Pulmonary artery endothelial cell (primary cell): ENCODE results near the gene LARP4B. TPM values are rescaled to one million over a fixed set of nuclear protein-coding genes. Genes with fewer than 3 reads are reported as not detected.

Experiments used
- DNase-seq: peaks from one replicate; pipeline ENCODE4 v3.0.0-alpha.2; 2011; ENCODE audit warnings: low read depth, low spot score
- total RNA-seq: library from RNA; depleted of rRNA; stranded (reverse); fragments of >200 nt; gene quantifications from 2 replicates; pipeline ENCODE4 v1.2.3, GENCODE V29; 2014

Gene LARP4B
- total RNA-seq, 1 donor from 2014 or later = 39.5 TPM

DNA sequence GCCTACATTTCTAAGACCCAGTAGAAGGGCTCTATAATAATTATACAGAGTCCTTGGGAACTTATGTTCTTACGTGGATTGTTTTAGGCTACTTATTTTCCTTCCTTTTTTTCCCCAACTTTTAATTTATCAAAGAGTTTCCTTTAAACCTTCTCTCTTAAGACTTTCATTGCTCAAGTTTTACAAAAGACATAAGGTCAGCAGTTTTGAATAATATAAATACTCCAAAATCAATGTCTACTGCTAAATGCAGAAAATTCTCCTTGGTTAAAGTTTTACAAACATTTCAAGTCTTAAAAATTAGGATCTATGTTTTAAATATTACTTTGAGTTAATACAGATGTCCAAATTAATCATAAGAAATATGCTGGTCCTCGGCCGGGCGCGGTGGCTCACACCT lies 97.0 kb downstream of the LARP4B start:
- no peak for DNase-seq

DNA sequence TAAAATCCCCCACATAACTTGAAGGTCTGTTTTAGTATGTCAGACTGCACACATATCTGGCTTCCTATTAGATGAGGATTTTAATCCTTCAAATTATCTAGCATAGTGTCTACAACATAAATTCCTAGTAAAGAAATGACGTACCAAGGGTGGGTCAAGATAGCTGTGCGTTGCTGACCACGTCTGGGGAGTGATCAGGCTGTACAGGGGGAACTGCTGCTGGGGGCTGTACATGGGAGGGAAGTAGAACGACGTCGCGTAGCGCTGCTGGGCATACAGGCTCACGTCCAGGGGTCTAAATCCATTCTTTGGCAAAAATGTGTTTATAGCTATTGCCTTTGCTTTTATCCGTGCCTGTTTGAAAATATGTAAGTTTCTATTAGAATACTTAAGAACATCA lies 102.3 kb downstream of the LARP4B start:
- no peak for DNase-seq

GRCh38 chr10:828191-828590 lies 103.3 kb downstream of the LARP4B start:
- no peak for DNase-seq

GRCh38 chr10:824946-825345 lies 106.6 kb downstream of the LARP4B start:
- no peak for DNase-seq

- no peak for DNase-seq
Observed at GRCh38 chr10:824497-824896, 107.0 kb downstream of the LARP4B start.

GRCh38 chr10:822661-823367 lies 108.7 kb downstream of the LARP4B start:
- DNase-seq = no peak

DNA sequence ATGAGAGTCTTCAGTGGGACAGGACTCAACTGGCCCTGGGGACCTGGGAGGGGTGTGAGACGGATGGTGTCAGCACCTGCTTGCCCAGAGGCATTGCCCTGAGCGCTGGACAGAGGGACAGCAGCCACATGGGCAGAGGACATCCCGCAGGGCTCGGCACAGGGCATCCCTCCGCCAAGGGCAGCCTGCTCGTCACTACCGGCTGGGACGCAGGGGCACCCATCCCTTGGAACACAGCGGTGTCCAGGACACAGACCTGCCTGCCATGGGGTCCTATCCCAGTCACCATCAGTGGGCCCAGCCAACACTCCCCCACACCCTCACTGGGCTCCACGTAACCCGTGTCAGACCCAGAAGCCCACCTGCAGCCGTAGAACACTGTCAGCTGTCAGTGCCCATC lies 109.3 kb downstream of the LARP4B start:
- no peak for DNase-seq

GRCh38 chr10:821322-821721 lies 110.2 kb downstream of the LARP4B start:
- no peak for DNase-seq

- DNase-seq = no peak
Observed at GRCh38 chr10:819816-820215, 111.7 kb downstream of the LARP4B start.

- no peak for DNase-seq
Observed at GRCh38 chr10:819326-819725, 112.2 kb downstream of the LARP4B start.

GRCh38 chr10:818526-819220 lies 112.8 kb downstream of the LARP4B start:
- no peak for DNase-seq

DNA sequence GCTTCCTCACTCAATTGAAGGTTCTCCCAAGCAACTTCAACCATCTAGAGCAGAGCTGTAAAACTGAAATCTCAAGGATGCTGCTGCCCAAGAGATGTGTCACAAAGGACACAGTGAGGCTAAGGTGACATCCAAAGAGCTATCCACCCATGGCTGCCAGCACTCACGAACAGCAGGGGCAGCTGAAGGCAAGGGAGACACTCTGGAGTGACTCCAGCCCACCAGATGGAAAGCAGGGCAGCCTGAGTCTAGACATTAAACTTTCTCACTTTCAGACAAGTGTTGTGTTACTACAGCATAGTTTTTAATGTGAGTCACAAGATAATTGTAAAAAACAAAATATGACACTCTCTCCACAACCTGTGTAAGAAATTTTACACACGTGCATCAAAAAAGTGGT lies 113.5 kb downstream of the LARP4B start:
- no peak for DNase-seq

- no peak for DNase-seq
Observed at GRCh38 chr10:817371-817770, 114.1 kb downstream of the LARP4B start.

DNA sequence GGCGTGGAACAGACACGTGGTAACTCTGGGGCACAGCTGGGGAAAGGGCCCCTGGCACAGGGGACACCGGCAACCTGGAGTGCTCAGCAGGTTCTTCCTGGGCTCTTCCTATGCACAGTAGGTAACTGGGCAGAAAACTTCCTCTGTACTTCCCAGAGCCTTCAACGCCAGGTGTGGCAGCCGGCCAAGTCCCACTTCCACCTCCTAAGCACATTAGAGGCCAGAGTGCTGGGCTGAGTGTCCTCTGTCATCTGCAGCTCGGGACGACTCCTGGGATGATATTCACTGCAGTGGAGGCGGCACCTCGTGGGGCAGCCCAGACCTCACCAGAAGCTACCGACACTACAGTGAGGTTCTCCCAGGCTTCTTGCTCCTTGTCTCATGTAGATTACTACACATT lies 114.5 kb downstream of the LARP4B start:
- DNase-seq = no peak

DNA sequence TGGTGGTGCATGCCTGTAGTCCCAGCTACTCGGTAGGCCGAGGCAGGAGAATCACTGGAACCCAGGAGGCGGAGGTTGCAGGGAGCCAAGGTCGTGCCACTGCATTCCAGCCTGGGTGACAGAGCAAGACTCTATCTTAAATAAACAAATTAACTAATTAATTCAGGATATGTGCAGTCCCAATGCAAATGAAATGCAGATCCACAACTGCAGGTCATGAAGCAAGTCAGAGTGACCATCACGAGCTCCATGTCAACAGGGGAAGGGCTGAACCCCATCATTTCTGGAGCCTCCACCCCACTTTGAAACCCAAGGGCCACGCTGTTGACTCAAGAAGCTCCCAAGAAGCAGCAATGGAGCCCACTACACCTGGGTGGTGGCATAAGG lies 115.4 kb downstream of the LARP4B start:
- no peak for DNase-seq

DNA sequence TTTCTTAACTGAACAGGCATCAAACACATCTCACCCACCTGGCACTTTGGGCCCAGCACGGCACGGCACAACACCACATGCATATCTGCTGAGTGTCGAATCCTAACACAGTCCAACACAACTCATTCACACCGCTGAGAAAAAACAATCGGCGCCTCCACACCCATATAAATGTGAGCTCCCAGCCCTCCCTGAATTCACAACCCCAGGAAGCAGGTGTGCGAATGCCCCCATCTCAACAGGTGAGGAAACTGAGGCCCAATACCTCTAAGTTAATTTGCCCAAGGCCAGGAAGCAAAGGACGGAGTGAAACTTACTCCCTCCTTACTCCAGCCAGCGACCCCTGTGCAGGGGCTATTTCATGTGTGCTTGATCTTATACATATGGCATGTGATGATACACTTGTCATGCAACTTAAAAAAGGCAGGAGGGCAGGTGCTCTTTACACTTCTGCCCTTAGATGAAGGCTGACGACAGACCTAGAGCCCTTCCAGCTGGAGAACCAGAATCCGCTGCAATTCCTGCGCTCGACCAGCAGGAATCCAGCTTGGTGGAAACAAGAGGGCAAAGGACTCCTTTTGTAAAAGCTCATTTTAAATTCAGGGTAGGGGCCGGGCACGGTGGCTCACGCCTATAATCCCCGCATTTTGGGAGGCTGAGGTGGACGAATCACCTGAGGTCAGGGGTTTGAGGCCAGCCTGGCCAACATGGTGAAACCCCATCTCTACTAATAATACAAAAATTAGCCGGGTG lies 116.0 kb downstream of the LARP4B start:
- no peak for DNase-seq

DNA sequence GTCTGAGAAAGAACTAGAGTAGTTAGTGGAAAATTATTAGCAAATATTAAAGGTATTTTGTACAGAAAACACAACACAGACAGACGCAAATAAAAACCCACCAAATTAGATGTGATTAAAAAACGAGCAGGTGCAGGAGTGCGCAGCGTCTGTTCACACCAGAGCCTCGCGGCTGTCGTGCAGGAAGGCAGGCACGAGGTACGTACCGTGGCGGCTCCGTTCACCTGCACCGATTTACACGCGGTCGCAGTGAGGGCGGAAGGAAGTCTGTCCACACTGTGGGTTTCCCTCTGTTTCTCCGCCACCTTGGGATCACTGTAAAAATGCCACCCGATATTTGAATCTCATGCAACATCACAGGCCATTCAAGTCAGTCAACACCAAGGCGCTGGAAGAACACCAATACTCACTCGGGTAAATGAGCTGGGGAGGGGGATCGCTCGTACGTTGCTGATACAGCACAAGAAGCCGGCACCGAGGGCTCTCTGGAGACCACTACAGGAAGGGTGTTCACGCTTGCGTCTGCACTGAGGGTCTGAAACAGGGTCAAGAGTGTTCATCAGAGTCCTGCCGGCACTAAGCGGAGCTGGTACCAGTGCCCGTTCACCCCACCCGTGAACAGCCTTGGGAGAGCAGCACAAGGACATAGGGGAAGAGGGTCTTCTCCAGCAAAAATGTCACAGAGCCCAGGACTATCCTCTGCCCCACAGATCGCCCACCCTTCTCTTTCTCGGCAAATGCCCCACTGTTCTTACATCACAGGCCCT lies 116.8 kb downstream of the LARP4B start:
- DNase-seq = no peak

- DNase-seq = no peak
Observed at GRCh38 chr10:813286-813685, 118.2 kb downstream of the LARP4B start.

- DNase-seq = no peak
Observed at GRCh38 chr10:812787-813186, 118.7 kb downstream of the LARP4B start.

GRCh38 chr10:811379-812175 lies 119.9 kb downstream of the LARP4B start:
- no peak for DNase-seq

- no peak for DNase-seq
Observed at GRCh38 chr10:810351-810846, 121.1 kb downstream of the LARP4B start.
